HL-60 (cell line): ENCODE results near the gene SNAI3.

Experiments used
- SPI1 ChIP-seq: IDR thresholded peaks from 2 replicates; pipeline ENCODE4 v1.6.1; 2012; ENCODE audit warnings: low read depth, mild to moderate bottlenecking, borderline replicate concordance
- TF ChIP-seq, protein P1 (sequence below): IDR thresholded peaks from one replicate; pipeline ENCODE4 v1.5.1; 2011; ENCODE audit warnings: low read length, control low read depth, inconsistent platforms; ENCODE audit not compliant: insufficient read depth
- TF ChIP-seq, protein P2 (sequence below): IDR thresholded peaks from 2 replicates; pipeline ENCODE4 v1.6.1; 2012; ENCODE audit warnings: low read depth; ENCODE audit not compliant: insufficient replicate concordance

DNA sequence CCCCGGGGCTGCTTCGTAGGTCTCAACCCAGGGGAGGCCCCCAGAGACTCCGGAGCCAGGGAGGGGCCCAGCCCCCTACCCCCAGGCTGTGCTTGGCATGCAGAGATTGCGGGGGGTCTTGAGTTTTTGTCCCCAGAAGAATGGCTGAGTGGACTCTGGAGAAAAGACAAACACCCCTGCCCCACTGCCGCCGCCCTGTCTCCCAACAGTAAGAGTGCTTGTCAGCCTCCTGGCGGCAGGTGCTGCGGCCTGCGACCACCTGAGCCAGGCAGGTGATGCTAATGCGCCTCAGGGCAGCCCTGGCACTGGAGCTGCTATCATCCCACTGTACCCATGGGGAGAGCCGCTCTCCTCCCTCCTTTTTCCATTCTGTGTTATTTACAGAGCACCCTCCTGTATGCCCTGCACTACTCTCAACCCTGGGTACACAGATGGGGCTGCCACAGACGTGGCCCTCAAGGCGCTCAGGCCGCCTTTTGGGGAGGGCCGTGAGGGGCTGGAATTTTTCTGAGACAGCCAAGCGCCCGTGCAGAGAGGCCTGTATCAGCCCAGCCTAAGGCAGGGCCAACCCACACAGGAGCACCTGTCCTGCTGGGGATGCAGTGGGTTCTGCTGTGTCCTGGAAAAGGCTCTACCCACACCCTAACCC lies 50.5 kb downstream of the SNAI3 start:
- TF ChIP-seq, protein P1, sequence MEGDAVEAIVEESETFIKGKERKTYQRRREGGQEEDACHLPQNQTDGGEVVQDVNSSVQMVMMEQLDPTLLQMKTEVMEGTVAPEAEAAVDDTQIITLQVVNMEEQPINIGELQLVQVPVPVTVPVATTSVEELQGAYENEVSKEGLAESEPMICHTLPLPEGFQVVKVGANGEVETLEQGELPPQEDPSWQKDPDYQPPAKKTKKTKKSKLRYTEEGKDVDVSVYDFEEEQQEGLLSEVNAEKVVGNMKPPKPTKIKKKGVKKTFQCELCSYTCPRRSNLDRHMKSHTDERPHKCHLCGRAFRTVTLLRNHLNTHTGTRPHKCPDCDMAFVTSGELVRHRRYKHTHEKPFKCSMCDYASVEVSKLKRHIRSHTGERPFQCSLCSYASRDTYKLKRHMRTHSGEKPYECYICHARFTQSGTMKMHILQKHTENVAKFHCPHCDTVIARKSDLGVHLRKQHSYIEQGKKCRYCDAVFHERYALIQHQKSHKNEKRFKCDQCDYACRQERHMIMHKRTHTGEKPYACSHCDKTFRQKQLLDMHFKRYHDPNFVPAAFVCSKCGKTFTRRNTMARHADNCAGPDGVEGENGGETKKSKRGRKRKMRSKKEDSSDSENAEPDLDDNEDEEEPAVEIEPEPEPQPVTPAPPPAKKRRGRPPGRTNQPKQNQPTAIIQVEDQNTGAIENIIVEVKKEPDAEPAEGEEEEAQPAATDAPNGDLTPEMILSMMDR = no peak
- TF ChIP-seq, protein P2, sequence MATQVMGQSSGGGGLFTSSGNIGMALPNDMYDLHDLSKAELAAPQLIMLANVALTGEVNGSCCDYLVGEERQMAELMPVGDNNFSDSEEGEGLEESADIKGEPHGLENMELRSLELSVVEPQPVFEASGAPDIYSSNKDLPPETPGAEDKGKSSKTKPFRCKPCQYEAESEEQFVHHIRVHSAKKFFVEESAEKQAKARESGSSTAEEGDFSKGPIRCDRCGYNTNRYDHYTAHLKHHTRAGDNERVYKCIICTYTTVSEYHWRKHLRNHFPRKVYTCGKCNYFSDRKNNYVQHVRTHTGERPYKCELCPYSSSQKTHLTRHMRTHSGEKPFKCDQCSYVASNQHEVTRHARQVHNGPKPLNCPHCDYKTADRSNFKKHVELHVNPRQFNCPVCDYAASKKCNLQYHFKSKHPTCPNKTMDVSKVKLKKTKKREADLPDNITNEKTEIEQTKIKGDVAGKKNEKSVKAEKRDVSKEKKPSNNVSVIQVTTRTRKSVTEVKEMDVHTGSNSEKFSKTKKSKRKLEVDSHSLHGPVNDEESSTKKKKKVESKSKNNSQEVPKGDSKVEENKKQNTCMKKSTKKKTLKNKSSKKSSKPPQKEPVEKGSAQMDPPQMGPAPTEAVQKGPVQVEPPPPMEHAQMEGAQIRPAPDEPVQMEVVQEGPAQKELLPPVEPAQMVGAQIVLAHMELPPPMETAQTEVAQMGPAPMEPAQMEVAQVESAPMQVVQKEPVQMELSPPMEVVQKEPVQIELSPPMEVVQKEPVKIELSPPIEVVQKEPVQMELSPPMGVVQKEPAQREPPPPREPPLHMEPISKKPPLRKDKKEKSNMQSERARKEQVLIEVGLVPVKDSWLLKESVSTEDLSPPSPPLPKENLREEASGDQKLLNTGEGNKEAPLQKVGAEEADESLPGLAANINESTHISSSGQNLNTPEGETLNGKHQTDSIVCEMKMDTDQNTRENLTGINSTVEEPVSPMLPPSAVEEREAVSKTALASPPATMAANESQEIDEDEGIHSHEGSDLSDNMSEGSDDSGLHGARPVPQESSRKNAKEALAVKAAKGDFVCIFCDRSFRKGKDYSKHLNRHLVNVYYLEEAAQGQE = no peak
- TF ChIP-seq SPI1 = no peak
